ENCODE data around the gene MFAP3L.

The MFAP3L gene

DNA sequence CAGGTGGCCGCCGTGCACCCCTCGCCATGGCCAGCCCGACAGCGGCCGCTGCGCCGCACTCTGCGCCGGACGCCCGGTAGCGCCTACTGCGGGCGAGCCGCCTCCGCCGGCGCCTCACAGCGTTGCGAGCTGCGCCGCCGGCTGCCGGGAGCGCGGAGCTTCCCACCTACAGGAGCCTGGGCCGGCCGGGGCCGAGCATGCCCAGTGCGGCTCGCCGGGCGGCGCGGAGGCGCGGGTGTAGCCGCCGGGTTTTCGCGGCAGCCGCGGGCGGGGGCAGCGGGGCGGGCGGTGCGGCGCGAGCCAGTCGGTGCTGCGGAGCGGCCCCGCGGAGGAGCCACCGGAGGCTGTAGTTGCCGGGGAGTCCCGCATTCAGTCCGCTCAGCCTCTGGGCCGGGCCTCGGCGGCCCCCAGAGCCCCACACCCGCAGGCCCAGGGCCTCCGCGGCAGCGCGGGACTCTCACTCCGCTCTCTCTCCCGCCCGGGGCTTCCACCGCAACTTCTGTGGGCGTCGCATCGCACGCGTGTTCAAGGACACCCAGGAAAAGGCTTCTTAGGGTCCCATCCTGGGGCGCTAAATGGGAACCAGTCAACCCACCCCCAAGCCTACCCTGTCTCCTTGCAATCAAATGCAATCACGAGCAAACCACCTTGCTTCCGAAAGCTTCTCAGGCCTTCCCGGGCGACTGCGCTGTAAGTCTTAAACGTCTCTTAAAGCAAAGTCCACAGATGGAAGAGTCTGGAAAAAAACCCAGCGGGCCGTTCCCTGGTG is at the start of gene MFAP3L:
Gene MFAP3L, minus strand, starts transcription at position 143 of the 769 bp plus-strand sequence. CDS start 20,518 bp downstream, outside the sequence.
- H3K4me3 ChIP-seq (ENCODE audit: low read depth, low read length), result peak within 1 kb of the TSS; percentile 57
- TF ChIP-seq, protein P1, sequence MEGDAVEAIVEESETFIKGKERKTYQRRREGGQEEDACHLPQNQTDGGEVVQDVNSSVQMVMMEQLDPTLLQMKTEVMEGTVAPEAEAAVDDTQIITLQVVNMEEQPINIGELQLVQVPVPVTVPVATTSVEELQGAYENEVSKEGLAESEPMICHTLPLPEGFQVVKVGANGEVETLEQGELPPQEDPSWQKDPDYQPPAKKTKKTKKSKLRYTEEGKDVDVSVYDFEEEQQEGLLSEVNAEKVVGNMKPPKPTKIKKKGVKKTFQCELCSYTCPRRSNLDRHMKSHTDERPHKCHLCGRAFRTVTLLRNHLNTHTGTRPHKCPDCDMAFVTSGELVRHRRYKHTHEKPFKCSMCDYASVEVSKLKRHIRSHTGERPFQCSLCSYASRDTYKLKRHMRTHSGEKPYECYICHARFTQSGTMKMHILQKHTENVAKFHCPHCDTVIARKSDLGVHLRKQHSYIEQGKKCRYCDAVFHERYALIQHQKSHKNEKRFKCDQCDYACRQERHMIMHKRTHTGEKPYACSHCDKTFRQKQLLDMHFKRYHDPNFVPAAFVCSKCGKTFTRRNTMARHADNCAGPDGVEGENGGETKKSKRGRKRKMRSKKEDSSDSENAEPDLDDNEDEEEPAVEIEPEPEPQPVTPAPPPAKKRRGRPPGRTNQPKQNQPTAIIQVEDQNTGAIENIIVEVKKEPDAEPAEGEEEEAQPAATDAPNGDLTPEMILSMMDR (IDR thresholded peaks at IDR 0.05; ENCODE audit: borderline replicate concordance, insufficient read depth, low read depth, low read length), result 0 out of 2 replicates have a peak, but pooled peaks have one; percentile 11

DNA sequence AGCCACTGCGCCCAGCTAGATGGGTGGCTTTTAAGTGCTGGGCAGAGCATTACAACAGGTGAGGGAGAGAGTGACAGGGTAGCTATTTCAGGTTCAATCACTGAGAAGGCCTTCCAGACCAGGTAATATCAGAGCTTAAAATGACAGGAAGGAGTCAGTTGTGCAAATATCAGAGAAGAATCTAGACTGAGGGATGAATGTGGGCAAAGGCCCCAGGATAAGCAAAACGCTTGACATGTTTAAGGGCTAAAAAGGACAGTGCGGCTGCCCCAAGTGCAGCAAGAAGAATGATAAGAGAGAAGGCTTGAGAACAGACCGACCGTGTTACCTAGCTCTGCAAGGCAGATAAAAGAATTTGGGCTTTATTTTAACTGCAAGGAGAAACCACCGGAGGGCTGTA is 45.0 kb upstream of the MFAP3L start:
- H3K4me3 ChIP-seq (ENCODE audit: low read depth, low read length), result no peak overlapping the region
- TF ChIP-seq, protein P1 (IDR thresholded peaks at IDR 0.05; ENCODE audit: borderline replicate concordance, insufficient read depth, low read depth, low read length), result no peak

GRCh38 chr4:170068438-170069128 is 42.4 kb upstream of the MFAP3L start:
- H3K4me3 ChIP-seq (ENCODE audit: low read depth, low read length), result no peak overlapping the region
- TF ChIP-seq, protein P1 (IDR thresholded peaks at IDR 0.05; ENCODE audit: borderline replicate concordance, insufficient read depth, low read depth, low read length), result no peak

DNA sequence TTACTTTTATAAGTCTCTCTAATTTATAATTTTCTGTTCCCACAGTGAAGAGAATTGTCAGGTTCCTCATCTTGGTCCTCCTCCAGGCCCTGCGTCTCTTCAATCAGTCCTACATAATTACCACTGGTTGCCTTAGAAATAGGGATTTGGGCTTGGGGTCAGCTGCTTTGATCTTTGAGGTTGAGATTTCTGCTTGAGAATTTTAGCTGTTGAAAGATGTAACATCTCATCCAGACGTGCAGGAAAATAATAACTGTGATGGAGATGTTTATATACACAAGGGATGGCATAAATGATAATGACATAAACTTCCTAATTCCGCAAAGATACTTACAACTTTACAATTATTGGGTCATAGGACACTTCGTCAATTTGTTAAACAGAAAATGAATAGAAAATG is 33.2 kb upstream of the MFAP3L start:
- H3K4me3 ChIP-seq (ENCODE audit: low read depth, low read length), result no peak overlapping the region
- TF ChIP-seq, protein P1 (IDR thresholded peaks at IDR 0.05; ENCODE audit: borderline replicate concordance, insufficient read depth, low read depth, low read length), result no peak

GRCh38 chr4:170058826-170059225 is 32.6 kb upstream of the MFAP3L start:
- TF ChIP-seq, protein P1 (IDR thresholded peaks at IDR 0.05; ENCODE audit: borderline replicate concordance, insufficient read depth, low read depth, low read length), result no peak

DNA sequence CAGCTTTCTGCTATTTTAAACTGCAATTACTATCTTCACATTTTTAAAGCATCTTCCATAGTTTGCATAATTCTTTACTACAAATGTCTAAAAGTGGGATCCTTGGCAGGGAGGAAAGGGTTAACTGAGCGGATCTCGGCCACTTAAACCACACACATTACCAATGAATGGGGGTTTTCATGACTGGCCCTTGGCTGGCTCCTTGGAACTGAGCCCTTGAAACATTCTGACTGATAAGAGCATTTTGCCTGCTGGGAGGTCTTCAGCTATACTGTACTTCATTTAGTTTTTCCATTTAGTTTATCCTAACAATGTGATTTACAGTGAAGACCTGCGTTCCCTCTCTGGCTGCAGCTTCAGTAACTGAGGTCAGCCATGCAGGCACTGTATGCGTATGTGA is 31.7 kb upstream of the MFAP3L start:
- TF ChIP-seq, protein P1 (IDR thresholded peaks at IDR 0.05; ENCODE audit: borderline replicate concordance, insufficient read depth, low read depth, low read length), result no peak
- no peak overlapping the region for H3K4me3 ChIP-seq (ENCODE audit: low read depth, low read length)

More at GRCh38 chr4:170058826-170059225, 32.6 kb upstream of the MFAP3L start:
- H3K4me3 ChIP-seq (ENCODE audit: low read depth, low read length), result no peak overlapping the region
